Uterus (tissue), 4 donors: ENCODE data around the gene OR2B2. TPM values are rescaled to one million over a fixed set of nuclear protein-coding genes. Genes with fewer than 3 reads are reported as not detected.

ENCODE experiments used
- DNase-seq, 2 donors: peaks; one replicate each; pipeline ENCODE4 v3.0.0-alpha.2; 2019 to 2020
- H3K27ac ChIP-seq, 2 donors: fragments of 200-600 bp; sonication (generic); 1 replicate in 1 of 2; 2 replicates in 1 of 2; pipeline ENCODE4 v1.5.1; 2016 to 2018
- H3K27me3 ChIP-seq, 2 donors: fragments of 200-600 bp; sonication (generic); one replicate each; pipeline ENCODE4 v1.5.1; 2018 to 2019; ENCODE audit warnings: control low read depth in 1 of 2
- H3K36me3 ChIP-seq, 2 donors: fragments of 200-600 bp; sonication (generic); one replicate each; pipeline ENCODE4 v1.5.1; 2019; ENCODE audit warnings: control low read depth in 1 of 2
- H3K4me1 ChIP-seq, 2 donors: fragments of 200-600 bp; sonication (generic); one replicate each; pipeline ENCODE4 v1.5.1; 2018 to 2019; ENCODE audit warnings: control low read depth in 1 of 2
- H3K4me3 ChIP-seq, 2 donors: fragments of 200-600 bp; sonication (generic); 1 replicate in 1 of 2; 2 replicates in 1 of 2; pipeline ENCODE4 v1.5.1; 2018 to 2019; ENCODE audit warnings: mild to moderate bottlenecking in 1 of 2
- H3K9me3 ChIP-seq, 2 donors: fragments of 200-600 bp; sonication (generic); one replicate each; pipeline ENCODE4 v1.5.1; 2019; ENCODE audit warnings: control low read depth in 1 of 2
- POLR2A ChIP-seq, 2 donors: fragments of 450-650 bp; IDR thresholded peaks; one replicate each; pipeline ENCODE4 v1.6.1; 2016; ENCODE audit warnings: antibody characterized with exemption in 2 of 2, mild to moderate bottlenecking in 1 of 2, moderate library complexity in 1 of 2
- intact Hi-C: fragments of 100-400 bp; cut with DNase I; formaldehyde crosslinking; loops from one replicate; pipeline ENCODE4 v1.15.1; 2023; ENCODE audit warnings: low total_unique reads
- total RNA-seq, 4 donors: library from RNA; depleted of rRNA in 3 of 4; stranded (reverse); fragments of >200 nt in 3 of 4; gene quantifications; one replicate each; pipeline versions ENCODE4 v1.1.0 to v1.2.4, GENCODE V29; 2014 to 2023
- TF ChIP-seq, protein P1 (sequence below), 4 experiments: fragments of 200-600 bp in 2 of 4; fragments of 450-650 bp in 2 of 4; sonication (generic) in 2 of 4; IDR thresholded peaks; one replicate each; pipeline ENCODE4 v1.5.1; 2016 to 2019; ENCODE audit warnings: antibody characterized with exemption in 4 of 4, mild to moderate bottlenecking in 2 of 4, moderate library complexity in 1 of 4
- donor health status: DM: yes; HTN: yes; CAD: no.

OR2B2 gene
- total RNA-seq, 4 donors from 2014 or later, result not detected

DNA sequence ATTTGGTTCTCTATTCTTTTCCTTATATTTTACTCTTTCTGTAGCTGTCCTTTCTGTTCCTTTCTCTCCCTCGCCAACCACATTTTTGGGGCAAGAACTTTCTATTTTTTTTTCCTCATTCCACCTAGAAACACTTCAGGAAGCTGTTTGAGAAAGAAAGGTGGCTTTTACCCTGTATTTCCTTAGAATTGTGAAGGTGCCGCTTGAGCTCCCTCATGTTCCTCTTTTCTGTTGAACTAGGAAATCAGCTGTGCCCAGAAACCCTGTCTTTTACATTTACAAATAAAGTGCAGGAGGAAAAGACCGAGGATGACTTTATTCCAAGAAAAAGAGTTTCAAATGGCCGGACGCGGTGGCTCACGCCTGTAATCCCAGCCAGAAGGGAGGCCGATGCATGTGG, 38.2 kb downstream of the OR2B2 start:
- Histone ChIP-seq H3K27me3 (peaks cover 20 to 43% of the 10 kb centered on the region in 2 donors), H3K4me1 (no peaks in the 10 kb centered on the region), H3K9me3 (no peaks in the 10 kb centered on the region), H3K4me3 (no peak overlapping the region), H3K36me3 (no peaks in the 10 kb centered on the region), H3K27ac (no peak overlapping the region)
- intact Hi-C loops, result no loop called here
- no peak for DNase-seq
- TF ChIP-seq, protein P1, sequence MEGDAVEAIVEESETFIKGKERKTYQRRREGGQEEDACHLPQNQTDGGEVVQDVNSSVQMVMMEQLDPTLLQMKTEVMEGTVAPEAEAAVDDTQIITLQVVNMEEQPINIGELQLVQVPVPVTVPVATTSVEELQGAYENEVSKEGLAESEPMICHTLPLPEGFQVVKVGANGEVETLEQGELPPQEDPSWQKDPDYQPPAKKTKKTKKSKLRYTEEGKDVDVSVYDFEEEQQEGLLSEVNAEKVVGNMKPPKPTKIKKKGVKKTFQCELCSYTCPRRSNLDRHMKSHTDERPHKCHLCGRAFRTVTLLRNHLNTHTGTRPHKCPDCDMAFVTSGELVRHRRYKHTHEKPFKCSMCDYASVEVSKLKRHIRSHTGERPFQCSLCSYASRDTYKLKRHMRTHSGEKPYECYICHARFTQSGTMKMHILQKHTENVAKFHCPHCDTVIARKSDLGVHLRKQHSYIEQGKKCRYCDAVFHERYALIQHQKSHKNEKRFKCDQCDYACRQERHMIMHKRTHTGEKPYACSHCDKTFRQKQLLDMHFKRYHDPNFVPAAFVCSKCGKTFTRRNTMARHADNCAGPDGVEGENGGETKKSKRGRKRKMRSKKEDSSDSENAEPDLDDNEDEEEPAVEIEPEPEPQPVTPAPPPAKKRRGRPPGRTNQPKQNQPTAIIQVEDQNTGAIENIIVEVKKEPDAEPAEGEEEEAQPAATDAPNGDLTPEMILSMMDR (IDR thresholded peaks at IDR 0.05), result no peak
- TF ChIP-seq POLR2A (IDR thresholded peaks at IDR 0.05), result no peak

DNA sequence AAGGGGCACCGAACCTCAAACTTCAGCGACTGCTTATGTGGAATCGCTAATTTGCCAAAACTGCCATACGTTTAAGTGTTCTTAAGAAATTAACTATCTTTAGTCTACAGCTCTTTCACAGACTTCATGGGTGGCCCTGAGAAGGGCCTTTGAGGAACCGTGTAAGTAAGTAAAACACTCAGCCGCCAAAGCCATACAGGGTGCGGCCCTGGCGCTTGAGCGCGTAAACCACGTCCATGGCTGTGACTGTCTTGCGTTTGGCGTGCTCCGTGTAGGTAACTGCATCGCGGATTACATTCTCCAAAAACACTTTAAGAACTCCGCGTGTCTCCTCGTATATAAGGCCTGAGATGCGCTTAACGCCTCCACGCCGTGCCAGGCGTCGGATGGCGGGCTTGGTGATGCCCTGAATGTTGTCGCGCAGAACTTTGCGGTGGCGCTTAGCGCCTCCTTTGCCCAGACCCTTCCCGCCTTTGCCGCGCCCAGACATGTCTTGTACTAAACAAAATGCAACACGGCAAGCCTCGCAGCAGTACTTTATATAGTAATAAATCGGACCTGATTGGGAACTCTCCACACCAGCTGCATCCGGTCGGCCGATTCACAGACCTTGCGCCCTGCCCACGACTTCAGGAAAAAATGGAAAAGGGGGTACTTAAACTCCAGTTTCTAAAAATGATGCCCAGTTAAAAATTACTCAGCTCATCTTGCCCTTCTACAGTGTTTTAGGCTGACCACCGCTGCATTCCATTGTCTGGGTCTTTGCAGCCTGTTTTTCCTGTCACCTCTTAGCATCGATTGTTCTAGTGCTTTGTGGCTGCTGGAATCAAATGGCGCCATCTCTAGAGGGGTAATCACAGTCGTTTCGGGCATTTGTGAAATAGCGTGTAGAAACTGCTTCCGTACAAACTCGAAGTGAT, 38.9 kb downstream of the OR2B2 start:
- TF ChIP-seq POLR2A (IDR thresholded peaks at IDR 0.05), result no peak
- TF ChIP-seq, protein P1 (IDR thresholded peaks at IDR 0.05), result no peak
- intact Hi-C loops, result no loop called here
- DNase-seq, result peak in 1 of 2 donors; percentile 21

DNA sequence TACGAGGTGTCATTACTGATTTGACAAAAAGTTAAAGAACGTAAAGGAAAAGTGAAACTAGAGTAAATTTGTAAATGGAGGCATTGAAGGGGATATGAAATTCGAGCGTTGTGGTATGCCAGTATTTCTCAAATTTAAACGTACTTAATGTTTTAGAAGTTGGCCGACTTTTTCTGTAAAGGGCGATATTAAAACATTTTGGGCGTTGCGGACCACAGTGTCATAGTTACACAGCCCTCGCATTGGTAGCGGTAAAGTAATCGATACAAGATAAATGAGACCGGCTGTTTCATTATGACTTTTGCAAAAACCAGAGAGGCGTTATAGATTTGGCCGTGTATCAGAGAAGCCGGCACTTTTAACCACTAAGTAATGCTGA, 39.6 kb downstream of the OR2B2 start:
- Histone ChIP-seq H3K27me3 (peaks cover 27 to 56% of the 10 kb centered on the region in 2 donors), H3K4me1 (no peaks in the 10 kb centered on the region), H3K4me3 (peak overlapping the region; percentile 19 to 29), H3K36me3 (no peaks in the 10 kb centered on the region), H3K9me3 (no peaks in the 10 kb centered on the region), H3K27ac (no peak overlapping the region)
- DNase-seq, result no peak
- TF ChIP-seq, protein P1 (IDR thresholded peaks at IDR 0.05), result no peak
- TF ChIP-seq POLR2A (IDR thresholded peaks at IDR 0.05), result no peak
- intact Hi-C loops, result no loop called here

More for the DNA sequence above, 38.9 kb downstream of the OR2B2 start:
- Histone ChIP-seq H3K4me3 (peak overlapping the region; percentile 19 to 29), H3K27me3 (peaks cover 21 to 49% of the 10 kb centered on the region in 2 donors), H3K4me1 (no peaks in the 10 kb centered on the region), H3K27ac (no peak overlapping the region), H3K36me3 (no peaks in the 10 kb centered on the region), H3K9me3 (no peaks in the 10 kb centered on the region)

DNA sequence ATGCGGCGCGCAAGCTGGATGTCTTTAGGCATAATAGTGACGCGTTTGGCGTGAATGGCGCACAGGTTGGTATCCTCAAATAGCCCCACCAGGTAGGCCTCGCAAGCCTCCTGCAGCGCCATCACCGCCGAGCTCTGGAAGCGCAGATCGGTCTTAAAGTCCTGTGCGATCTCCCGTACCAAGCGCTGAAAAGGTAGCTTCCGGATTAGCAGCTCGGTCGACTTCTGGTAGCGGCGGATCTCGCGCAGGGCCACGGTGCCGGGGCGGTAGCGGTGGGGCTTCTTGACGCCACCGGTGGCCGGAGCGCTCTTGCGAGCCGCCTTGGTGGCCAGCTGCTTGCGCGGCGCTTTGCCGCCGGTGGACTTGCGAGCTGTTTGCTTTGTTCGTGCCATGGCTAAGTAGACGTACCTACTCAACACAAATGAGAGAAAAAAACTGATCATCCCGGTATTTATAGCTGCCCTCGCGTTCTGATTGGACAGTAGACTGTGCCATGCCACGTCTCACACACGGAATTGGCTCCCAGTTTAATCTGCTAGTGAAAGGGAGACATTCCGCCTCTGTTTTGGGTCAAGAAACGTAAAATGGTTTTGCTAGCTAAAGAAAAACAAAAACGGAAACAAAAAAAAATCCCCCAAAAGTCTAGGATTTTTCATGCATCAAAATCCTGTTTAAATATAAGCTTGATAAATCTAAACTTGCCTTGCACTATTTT, 40.1 kb downstream of the OR2B2 start:
- peak; percentile 22 to 52 for DNase-seq
- intact Hi-C loops, result no loop called here
- Histone ChIP-seq H3K4me3 (peak overlapping the region; percentile 19 to 29), H3K27me3 (peaks cover 29 to 61% of the 10 kb centered on the region in 2 donors), H3K9me3 (no peaks in the 10 kb centered on the region), H3K36me3 (no peaks in the 10 kb centered on the region), H3K4me1 (peaks cover 0 to 5% of the 10 kb centered on the region in 2 donors), H3K27ac (no peak overlapping the region)
- TF ChIP-seq, protein P1 (IDR thresholded peaks at IDR 0.05), result no peak
- TF ChIP-seq POLR2A (IDR thresholded peaks at IDR 0.05), result peak; percentile 65 to 76
